GM12801 (cell line): ENCODE measurements around the gene PPP1CA.

Source experiments
- CTCF ChIP-seq: IDR thresholded peaks from one replicate; pipeline ENCODE4 v1.5.1; 2011; ENCODE audit warnings: control low read depth; ENCODE audit not compliant: insufficient read length; ENCODE audit errors: extremely low read depth

PPP1CA gene

GRCh38 chr11:67437082-67437808 is 35.6 kb upstream of the PPP1CA start, which contains the start of gene PTPRCAP:
PTPRCAP (minus strand) TSS chr11:67437682; CDS start chr11:67437619, 63 bp downstream.
- TF ChIP-seq CTCF, result no peak

- TF ChIP-seq CTCF, result no peak
These were observed 34.9 kb upstream of the PPP1CA start for GRCh38 chr11:67436459-67437081.

- no peak for TF ChIP-seq CTCF
These were observed 34.2 kb upstream of the PPP1CA start for GRCh38 chr11:67435727-67436458.

- no peak for TF ChIP-seq CTCF
These were observed 33.5 kb upstream of the PPP1CA start for GRCh38 chr11:67435031-67435726.

GRCh38 chr11:67434395-67434881 is 32.8 kb upstream of the PPP1CA start:
- no peak for TF ChIP-seq CTCF

- no peak for TF ChIP-seq CTCF
These were observed 32.1 kb upstream of the PPP1CA start for GRCh38 chr11:67433536-67434394.
